Fibroblast of peridontal ligament (primary cell): ENCODE data around the gene PRKG1.

Experiments used
- DNase-seq: peaks from one replicate; pipeline ENCODE4 v3.0.0-alpha.2; 2010; ENCODE audit errors: extremely low read depth

PRKG1 gene

DNA sequence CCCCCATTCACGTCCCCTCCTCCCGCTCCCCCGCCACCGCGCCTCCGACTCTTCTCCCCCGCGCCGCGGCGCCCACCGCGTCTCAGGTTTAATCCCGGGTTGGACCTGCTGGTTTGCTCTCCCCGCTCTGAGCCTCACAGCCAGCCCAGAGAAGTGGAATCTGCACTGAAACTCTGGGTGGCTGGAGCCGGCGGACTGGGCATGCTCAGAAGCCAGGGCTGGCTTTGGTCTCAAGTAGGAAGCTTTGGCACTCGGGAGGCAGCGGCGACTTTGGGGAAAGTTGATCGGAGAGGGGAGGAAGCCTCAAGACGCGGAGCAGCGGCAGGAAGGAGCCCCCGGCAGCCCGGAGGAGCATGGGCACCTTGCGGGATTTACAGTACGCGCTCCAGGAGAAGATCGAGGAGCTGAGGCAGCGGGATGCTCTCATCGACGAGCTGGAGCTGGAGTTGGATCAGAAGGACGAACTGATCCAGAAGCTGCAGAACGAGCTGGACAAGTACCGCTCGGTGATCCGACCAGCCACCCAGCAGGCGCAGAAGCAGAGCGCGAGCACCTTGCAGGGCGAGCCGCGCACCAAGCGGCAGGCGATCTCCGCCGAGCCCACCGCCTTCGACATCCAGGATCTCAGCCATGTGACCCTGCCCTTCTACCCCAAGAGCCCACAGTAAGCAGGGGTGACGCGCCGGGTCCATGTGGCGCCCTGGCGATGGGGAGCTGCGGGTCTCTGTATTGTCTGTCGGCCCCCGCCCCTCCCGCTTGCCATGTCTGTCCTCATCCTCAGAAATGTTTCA, at the start of gene PRKG1:
Gene PRKG1 (plus strand): TSS at position 250 of the 791 bp plus-strand sequence.
- DNase-seq, result peak; percentile 84

DNA sequence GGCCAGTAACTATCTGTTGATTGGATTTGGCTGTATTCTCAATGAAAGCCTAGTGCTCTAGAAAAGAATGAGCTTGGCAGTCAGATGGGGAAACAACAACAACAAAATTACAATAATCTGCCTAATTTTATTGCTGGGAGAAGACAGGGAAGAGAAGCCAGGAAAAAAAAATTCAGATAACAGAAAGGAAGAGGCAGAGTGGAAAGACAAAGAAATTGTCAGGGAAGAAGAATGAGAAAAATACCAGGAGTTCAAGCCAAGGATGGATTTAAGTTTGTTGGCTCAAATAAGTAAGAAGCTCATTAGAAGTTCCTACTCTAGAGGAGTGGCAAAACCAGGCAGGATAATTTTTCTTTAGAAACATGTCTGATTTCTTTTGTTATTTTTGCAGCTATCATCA, 45.9 kb upstream of the PRKG1 start:
- no peak for DNase-seq

- DNase-seq, result no peak
Observed at GRCh38 chr10:51029172-51029641, 45.1 kb upstream of the PRKG1 start.

GRCh38 chr10:51030480-51030879, 43.8 kb upstream of the PRKG1 start:
- DNase-seq, result no peak

DNA sequence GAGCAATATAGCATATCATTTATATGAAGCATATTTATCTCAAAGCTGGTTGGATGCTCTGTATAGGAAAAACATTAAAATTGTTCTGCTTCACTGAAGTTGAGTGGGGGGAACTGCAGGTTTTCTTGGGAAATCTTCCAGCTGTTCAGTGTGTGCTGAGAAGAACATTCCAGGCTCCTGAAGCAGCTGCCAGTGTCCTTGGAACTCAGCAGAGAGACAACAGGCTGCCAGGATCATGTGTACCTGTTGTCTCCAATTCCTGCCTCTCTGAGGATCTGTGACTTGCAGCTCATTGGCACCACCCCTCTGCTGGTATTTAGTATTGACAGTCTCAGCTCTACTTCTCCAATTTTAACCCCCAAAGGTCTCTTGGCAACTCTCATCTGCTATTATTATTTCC, 42.3 kb upstream of the PRKG1 start:
- DNase-seq, result no peak

DNA sequence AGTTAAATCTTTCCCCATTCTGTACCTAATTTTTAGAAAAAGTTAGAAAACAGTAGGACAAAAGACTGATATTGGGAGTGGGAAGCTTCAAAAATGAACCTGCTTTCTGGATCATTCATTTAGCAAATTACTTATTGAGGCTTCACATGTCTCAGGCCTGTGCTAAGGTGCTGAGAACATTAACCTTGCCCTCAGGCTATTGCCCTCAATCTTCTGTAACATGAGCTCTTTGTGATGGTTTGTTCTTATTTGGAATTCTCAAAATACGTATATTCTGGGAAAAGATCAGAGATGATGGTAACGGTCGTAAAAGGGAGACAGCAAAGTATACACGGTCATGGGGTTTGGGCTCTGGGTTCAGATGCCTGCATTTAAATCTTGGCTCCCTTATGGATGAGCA, 39.5 kb upstream of the PRKG1 start:
- DNase-seq, result no peak

GRCh38 chr10:51035344-51035743, 38.9 kb upstream of the PRKG1 start:
- DNase-seq, result no peak

GRCh38 chr10:51045871-51046270, 28.4 kb upstream of the PRKG1 start:
- DNase-seq, result no peak

- no peak for DNase-seq
Observed at GRCh38 chr10:51046654-51047053, 27.6 kb upstream of the PRKG1 start.

DNA sequence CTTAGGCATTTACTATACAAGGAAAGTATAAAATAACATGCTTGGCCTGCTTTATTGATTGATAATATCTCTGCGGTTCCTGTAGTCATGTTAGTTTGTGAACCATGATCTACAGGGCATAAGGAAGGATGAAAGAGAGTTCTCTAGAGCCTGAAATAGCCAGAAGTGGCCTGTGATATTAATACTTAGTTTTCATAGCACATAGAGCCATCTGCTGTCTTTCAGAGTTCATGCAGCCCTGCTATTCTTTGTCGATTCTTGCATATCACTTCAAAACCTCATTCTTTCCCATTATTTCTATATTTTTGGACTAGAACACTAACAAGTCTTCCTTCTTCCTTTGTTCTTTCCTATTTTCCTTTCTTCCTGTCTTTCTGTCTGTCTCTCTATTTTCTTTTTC, 26.4 kb upstream of the PRKG1 start:
- peak; percentile 43 for DNase-seq

GRCh38 chr10:51048792-51049191, 25.5 kb upstream of the PRKG1 start:
- no peak for DNase-seq

DNA sequence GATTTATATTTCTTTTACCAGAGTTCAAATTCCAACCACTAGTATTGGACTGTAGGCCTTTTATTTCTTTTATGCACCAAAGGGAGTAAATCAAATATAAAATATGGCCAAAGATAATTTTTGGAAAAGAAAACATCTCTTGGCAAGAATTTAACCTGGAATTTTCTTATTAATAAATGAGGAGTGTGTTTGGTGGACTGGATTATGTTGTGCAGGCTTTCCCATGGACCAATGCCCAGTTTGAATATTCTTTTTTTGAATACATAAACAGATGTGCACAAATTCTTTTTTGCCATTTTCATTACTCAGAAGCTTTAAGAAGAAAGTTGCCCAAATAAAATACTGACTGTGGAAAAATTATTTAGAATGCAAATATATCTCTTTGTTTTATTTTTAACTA, 22.1 kb upstream of the PRKG1 start:
- peak; percentile 57 for DNase-seq

DNA sequence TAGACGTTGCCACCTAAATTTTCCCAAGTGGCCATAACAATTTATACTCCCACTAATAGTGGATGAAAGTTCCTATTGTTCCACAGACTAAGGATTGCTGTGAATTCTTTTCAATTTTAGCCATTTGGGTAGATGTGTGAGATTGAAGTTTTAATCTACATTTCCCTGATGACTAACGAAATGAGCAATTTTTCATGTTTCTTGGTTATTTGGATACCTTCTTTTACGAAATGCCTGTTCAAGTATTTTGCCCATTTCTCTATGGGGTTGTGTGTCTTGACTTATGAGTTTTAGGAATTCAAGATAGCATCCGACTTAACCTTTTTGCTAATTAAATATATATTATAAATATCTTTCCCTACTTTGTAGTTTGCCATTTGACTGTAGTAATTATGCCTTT, 16.4 kb upstream of the PRKG1 start:
- no peak for DNase-seq

- DNase-seq, result no peak
Observed at GRCh38 chr10:51063166-51063565, 11.1 kb upstream of the PRKG1 start.

DNA sequence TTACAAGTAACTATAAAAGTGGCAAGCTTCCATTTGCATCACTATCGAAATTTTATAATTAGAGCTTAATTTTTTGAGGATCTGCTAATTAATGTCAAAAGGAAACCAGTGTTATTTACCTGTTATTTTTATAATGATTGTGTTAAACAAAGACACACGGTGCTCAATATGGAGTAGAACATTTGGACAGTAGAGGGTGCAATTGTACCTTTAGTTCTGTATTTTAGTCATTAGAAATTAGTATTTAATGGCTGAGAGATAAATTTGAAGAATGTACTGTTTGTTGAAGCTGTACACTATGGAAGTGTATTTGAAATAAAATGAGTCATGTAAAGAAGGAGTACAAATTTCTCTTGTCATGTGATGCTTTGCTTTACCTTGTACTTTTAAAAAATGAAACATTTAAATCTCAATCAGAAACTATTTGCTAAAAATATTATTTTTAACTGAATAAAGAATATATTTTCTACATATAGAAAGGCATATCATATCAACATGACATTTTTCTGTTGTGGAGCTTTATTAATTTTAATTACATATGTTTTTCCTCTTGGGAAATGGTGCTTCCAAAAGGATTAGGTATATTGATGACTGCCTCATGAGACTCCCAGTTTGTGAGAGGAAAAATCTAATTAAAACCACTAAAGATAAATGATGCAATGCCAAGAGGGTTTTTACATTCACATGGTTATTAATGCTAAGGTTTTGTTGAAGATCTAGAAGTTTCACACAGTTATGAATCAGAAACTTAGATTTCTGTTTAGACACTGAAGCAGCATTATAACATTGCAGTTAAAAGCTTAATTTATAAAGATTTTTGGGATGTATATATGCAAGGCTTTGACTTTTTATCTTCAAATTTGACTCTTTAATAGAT, 10.4 kb upstream of the PRKG1 start:
- peak; percentile 78 for DNase-seq

DNA sequence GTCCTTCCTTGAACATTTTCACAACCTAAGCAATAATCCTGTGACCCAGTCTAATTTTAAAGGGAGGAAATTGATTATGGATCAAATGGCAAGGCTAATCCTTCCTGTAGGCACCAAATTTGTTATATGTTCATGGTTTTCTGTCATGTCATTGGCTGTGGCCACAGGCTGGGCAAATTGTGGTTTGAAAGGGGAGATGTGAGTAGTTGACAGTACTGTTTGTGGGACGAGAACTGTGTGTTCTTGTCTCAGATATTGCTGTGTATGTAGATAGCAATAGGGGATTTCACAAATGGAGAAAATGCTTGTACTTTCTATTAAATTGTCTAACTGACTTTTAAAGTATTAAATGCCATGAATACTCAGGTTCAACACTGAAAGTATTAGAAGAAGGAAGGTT, 8.1 kb upstream of the PRKG1 start:
- no peak for DNase-seq

- DNase-seq, result no peak
Observed at GRCh38 chr10:51072210-51072609, 2.1 kb upstream of the PRKG1 start.

- no peak for DNase-seq
Observed at GRCh38 chr10:51072921-51073434, 1.3 kb upstream of the PRKG1 start.

DNA sequence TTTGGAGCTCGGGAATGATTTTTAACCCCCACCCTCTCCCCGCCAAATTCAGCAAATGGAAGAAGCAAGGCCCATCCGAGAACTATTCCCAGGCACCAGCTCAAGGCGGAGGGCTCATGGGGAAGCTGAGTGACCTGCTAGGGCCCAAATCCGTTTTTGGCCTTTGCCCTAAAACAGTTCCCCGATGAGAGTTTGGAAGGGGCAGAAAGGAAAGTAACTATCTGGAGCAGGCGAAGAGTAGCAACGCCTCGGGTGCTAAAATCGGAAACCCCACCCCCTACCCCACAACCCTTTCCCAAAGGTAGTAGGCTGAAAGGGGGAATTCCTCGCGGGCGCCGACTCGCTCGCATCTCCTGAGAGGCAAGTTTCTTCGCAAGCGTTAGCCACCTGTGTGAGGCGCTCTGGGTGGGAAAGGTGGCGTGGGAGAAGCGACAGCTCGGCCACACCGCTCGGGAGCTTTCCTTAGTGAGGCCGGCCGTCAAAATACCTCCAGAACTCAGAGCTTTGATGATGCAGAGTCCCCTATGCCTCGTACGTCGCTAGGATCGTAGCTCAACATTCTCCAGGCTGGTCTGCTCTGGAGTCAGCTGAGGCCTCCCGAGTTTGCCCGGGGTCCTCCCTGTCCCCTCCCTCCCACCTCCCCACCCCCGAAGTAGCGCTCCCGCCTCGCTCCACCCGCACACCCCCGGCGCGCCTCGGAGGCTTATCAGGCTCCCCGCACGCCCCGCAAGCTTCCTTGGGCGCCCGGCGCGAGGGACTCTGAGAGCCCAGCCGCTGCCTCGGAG, 642 bp upstream of the PRKG1 start:
- DNase-seq, result peak; percentile 40

DNA sequence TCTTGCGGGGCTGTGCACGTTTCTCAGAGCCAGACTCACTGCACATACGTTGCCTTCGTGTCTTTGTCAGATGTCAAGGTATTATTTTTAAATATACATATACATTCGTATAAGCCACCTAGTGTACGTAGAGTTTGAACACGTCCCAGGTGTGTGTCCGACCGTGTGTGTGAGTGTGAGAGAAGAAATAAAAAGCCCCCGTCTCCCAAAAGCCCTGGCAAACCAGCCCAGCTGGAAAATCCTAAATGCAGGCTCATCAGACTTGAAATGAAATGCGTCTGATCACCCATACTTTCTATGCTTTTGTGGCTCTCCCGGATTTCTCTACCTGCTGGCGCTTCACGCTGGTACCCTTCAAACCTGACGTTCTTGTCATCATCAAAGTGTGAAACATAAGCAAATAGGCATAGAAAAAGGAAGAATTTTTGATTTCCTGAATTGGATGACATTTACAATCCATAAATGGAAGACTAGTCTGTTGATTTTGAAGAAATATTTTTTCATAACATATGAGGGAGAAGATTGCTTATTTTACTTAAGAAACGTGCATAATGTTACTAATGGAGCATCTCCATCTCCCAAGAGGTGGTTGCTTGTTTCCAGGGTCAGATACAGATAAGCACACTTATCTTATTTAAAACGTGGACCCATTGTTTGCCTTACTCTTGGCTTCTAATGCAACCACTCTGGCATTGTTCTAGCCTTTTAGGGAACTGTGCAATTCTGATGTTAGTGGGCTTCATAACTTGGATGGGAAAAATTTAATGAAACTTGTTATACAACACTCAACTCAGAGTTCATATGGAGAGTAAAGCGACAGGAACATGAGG, 971 bp downstream of the PRKG1 start:
- DNase-seq, result peak; percentile 26

- DNase-seq, result peak; percentile 47
Observed at GRCh38 chr10:51075873-51076229, 1.6 kb downstream of the PRKG1 start.
